GM19328 (cell line): Measurements from ENCODE around the gene SDE2.
"Not testable (repeated sequence)": the region's sequence is repeated elsewhere in the genome, so short reads cannot be mapped to it uniquely, and the experiment has no call there.

ENCODE experiments used
- ATAC-seq: cut with Tn5 transposase; IDR thresholded peaks from one replicate; pipeline ENCODE4 v1.9.1; 2021; ENCODE audit warnings: mild to moderate bottlenecking, moderate library complexity; ENCODE audit not compliant: unreplicated experiment

The SDE2 gene

GRCh38 chr1:225979421-225979820 lies 19.7 kb downstream of the SDE2 start:
- ATAC-seq, result no peak

- no peak for ATAC-seq
Observed at GRCh38 chr1:225977937-225978748, 21.0 kb downstream of the SDE2 start.

DNA sequence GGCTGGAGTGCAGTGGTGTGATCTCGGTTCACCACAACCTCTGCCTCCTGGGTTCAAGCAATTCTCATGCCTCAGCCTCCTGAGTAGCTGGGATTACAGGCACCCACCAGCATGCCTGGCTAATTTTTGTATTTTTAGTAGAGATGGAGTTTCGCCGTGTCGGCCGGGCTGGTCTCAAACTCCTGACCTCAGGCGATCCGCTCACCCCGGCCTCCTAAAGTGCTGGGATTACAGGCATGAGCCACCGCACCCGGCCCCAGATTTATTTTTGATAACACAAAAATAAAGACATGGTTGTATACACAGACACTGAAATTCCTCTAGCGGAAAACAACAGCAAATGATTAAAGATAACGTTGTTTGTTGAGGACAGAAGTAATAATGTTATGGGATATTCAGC lies 24.0 kb downstream of the SDE2 start:
- ATAC-seq, result not testable (repeated sequence)

GRCh38 chr1:225974454-225974853 lies 24.7 kb downstream of the SDE2 start:
- no peak for ATAC-seq

DNA sequence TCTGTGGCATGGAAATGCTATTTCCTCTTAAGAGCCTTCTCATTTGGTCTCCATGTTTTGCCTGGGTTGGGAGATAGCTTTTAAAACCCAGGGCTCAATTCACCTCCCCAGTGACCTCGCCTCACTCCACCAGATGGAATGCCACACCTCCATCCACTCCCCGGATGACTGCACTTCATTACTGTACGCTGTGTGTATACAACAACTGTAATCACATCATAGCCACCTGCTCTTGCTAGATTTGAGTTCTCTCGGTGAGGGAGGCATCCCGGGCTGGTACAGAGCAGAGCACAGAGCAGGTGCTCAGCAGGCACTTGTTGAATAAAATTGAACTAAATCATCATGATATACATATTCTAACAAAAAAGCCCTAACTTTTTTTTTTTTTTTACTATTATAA lies 26.0 kb downstream of the SDE2 start:
- no peak for ATAC-seq

DNA sequence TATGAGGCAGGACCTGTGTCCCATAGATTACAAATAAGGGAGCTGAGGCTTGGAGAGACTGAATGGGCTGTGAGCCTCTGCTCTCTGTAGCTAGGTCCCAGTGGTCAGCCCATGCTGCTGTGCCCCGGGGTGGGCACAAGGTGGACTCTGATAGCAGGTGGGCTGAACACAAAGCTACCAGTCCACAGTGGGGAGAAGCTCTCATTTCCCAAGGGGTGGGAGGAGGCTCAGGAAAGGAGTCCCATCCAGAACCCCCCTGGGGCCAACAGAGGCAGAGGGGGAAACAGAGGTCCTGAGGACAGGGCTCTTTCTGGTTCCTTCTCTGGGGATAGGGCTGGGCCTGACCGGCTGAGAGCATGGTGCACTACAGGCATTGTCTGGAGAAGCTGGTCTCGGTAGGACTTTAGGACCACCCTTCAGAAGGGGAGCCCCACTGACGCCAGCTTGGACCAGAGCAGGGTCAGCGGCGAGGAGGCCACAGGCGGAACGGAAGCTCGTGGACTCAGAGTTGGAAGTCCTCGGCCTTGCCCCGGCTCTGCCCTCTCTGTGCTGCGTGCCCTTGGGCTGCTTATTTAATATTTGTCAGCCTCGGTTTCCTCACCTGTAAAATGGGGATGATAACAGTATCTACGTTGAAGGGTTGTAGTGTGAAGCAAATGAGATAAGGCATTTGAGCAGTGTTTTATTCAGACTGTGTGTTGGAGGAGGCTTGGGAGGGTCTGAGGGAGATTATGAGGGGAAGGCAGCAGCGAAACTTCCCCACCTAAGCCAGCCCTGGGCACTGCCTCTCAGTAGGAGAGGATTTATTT lies 26.6 kb downstream of the SDE2 start:
- no peak for ATAC-seq

DNA sequence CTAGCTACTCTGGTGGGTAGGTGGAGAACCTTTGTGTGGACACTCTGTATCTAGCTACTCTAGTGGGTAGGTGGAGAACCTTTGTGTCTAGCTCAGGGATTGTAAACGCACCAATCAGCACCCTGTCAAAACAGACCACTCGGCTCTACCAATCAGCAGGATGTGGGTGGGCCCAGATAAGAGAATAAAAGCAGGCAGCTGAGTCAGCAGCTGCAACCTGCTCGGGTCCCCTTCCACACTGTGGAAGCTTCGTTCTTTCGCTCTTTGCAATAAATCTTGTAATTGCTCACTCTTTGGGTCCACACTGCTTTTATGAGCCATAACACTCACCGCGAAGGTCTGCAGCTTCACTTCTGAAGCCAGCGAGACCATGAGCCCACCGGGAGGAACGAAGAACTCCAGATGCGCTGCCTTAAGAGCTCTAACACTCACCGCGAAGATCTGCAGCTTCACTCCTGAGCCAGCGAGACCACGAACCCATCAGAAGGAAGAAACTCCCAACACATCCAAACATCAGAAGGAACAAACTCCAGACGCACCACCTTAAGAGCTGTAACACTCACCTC lies 28.5 kb downstream of the SDE2 start:
- not testable (repeated sequence) for ATAC-seq

DNA sequence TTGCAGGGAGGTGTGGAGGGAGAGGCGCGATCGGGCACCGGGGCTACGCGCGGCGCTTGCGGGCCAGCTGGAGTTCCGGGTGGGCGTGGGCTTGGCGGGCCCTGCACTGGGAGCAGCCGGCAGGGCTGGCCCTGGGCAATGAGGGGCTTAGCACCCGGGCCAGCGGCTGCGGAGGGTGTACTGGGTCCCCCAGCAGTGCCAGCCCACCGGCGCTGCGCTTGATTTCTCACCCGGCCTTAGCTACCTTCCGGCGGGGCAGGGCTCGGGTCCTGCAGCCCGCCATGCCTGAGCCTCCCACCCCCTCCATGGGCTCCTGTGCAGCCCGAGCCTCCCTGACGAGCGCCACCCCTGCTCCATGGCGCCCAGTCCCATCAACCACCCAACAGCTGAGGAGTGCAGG lies 29.4 kb downstream of the SDE2 start:
- not testable (repeated sequence) for ATAC-seq

DNA sequence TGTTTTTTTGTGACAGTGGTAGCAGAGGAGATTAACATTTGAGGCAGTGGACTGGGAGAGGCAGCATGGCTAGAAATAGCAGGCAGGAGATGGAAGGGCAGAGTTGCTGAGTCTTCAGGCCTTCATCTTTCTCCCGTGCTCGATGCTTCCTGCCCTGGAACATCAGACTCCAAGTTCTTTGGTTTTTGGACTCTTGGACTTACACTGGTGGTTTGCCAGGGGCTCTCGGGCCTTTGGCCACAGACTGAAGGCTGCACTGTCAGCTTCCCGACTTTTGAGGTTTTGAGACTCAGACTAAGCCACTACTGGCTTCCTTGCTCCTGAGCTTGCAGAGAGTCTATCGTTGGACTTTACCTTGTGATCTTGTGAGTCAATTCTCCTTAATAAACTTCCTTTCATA lies 33.9 kb downstream of the SDE2 start:
- ATAC-seq, result no peak

DNA sequence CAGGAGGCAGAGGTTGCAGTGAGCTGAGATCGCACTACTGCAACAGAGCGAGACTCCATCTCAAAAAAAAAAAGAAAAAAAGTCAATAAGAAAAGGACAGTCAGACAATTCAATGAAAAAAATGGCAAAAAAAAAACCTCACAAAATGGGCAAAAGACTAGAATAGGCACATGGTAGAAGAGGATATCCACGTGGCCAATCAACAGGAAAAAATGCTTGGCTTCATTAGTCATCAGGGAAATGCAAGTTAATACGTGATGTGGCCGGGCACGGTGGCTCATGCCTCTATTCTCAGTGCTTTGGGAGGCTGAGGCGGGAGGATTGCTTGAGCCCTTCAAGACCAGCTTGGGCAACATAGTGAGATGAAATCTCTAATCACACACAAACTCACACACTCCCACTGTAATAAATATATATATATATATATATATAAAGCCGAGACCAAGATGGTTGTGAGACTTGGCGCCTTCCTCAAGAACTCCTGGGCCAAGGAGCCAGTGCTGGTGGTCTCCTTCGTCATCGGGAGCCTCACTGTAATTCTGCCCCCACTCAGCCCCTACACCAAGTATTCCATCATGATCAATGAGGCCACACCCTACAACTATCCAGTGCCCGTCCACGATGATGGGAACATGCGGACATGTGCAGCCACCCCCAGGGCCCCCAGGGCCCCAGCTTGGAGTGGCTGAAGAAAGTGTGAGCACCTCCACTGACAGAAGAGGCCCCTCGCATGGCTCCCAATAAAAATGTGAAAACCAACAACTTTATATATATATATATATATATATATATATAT lies 35.2 kb downstream of the SDE2 start:
- ATAC-seq, result no peak

DNA sequence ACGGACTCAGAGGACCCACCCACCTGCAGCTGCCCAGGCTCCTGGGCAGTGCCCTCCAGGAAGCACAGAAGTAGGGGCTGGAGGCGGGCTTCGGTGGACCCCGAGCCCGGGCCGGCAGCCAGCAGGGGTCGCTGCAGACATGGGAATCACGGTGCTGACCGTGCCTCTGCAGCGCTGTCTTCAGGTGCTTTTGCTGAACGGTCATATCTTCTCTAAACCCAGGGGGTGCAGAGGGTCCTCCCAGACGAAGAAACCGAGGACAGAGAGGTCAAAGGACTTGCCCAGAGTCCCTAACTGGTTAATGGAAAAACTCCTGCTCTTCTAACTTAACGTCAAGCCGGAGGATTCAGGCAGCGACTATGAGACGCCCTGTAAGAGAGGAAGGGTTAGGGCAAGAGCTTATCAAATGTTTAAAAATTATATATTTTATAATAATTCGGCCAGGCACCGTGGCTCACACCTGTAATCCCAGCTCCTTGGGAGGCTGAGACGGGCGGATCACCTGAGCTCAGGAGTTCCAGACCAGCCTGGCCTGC lies 36.6 kb downstream of the SDE2 start:
- ATAC-seq, result no peak

- no peak for ATAC-seq
Observed at GRCh38 chr1:225961659-225962439, 37.3 kb downstream of the SDE2 start.

GRCh38 chr1:225958041-225958440 lies 41.1 kb downstream of the SDE2 start:
- ATAC-seq, result no peak

GRCh38 chr1:225954753-225955152 lies 44.4 kb downstream of the SDE2 start:
- no peak for ATAC-seq

DNA sequence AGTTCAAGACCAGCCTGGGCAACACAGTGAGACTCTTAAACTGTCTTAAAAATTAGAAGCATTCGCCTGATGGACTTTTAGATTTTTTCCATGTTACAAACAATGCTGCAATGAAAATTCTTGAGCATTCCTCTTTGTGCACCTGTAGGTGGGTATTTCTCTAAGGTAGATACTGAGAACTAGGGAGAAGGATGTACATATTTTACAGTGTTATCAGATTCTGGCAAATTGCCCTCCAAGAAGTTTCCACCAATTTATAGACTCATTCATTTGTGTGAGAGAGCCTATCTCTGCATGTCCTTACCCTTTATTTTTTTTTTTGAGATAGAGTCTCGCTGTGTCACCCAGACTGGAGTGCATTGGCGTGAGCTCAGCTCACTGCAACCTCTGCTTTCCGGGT lies 45.8 kb downstream of the SDE2 start:
- ATAC-seq, result no peak

DNA sequence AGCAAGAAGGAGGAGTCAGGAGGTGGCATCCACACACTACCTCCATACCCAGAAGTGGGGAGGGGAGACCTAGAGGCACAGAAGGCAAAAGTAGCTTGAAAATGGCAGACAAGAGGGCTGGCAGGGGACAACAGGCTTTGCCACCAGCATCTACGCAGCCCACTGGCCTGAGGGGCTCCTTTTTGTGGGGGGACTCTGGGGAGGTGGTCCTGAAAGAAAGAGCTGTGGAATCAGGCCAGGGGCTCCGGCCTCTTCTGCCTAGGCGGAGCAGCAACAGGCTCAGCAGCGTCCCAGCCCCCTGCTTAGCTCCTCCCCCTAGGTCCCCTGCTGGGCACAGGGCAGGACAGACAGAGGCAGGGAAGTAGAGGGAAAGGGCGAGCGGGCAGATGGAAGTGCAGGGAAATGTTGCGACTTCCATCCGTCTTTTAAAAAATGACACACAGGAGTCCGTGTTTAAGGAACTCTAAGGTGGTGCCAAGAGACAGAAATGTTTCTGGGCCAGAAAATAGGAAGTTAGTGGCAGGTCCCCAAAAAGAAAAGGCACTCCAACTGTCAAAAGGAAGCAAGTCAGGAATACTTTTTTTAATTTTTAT lies 48.1 kb downstream of the SDE2 start:
- ATAC-seq, result no peak

GRCh38 chr1:225949041-225949440 lies 50.1 kb downstream of the SDE2 start:
- no peak for ATAC-seq

- no peak for ATAC-seq
Observed at GRCh38 chr1:225946803-225947202, 52.3 kb downstream of the SDE2 start.

- ATAC-seq, result no peak
Observed at GRCh38 chr1:225946082-225946620, 53.0 kb downstream of the SDE2 start.
